SK-N-MC (cell line): Measurements from ENCODE around the gene USF1.

Experiments
- EZH2 ChIP-seq: fragments of 200-600 bp; sonication (generic); IDR thresholded peaks from one replicate; pipeline ENCODE4 v1.6.1; 2017; ENCODE audit warnings: antibody characterized with exemption
- POLR2AphosphoS5 ChIP-seq: IDR thresholded peaks from 2 replicates; pipeline ENCODE4 v1.6.1; 2012; ENCODE audit warnings: mild to moderate bottlenecking, low read depth, low read length, borderline replicate concordance

DNA sequence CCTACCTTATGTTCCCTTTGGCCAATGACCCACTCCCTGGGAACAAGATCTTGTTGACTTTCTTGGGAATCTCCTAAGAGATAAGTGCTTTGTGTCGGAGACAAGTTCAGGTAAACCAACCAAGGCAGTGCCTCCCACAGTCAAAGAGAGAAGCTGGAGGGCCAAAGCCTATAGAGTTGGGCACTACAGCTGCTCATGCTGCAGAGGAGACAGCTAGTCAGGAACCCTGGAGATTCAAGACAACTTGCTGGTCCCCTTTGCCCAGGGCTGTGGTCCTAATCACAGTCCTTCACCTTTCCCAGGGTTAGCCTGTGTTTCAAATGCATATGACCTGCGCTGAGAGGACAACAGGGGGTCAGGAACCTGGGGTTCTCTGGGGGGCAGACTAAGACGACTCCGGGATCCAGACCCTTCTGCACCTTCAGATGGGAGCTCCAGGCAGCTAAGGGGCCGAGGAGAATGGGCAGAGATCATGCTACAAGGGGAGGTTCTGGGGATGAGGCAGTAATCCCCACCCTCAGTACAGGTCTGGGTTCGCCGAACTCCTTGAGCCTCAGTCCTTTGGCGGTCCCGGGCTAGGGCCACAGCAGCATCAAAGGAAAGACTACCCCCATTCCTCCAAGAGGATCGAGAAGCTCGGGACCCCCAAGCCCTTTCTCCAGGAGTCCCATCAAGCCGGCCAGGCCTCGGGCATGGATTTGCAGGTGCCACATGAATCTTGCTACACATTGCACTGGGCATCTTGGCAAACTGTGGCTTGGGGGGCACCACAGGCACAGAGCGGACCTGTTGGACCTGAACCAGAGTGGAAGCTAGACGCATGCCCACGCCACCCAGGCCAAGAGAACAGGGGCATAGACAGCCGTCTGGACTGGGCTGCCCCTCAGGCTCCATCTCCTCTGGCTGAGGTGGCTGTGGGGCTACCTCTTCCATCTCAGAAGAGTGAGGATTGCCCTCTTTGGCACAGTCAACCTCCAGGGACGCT is 2.0 kb upstream of the USF1 start:
- no peak for TF ChIP-seq EZH2
- no peak for TF ChIP-seq POLR2AphosphoS5
